Measurements from ENCODE around the gene RLN3. TPM values are rescaled to one million over a fixed set of nuclear protein-coding genes. Genes with fewer than 3 reads are reported as not detected.

RLN3 gene
- total and polyA plus RNA-seq, 2 of the 8 experiments (the other 6 are each of a cell fraction or from before 2014, with no cell fraction given): not detected

- Histone ChIP-seq H2AK5ac (ENCODE audit: low read depth, low read length) (no peak overlapping the region), H3K79me2 (ENCODE audit: control insufficient read depth in 1 of 2, insufficient read depth in 2 of 2, low read length in 2 of 2) (no peaks in the 10 kb centered on the region), H2BK120ac (replicated peaks; ENCODE audit: low read depth, low read length) (no peak overlapping the region), H2BK12ac (ENCODE audit: low read depth, low read length) (no peak overlapping the region), H3K4me3 (ENCODE audit: extremely low read depth in 1 of 4, insufficient read depth in 2 of 4, low read depth in 3 of 4, low read length in 4 of 4) (no peak overlapping the region), H3K23ac (ENCODE audit: insufficient read length) (no peak overlapping the region), H2AFZ (ENCODE audit: low read length) (no peak overlapping the region), H3K36me3 (ENCODE audit: control insufficient read depth in 2 of 4, insufficient read depth in 4 of 4, low read length in 3 of 4) (no peaks in the 10 kb centered on the region), H3K9me3 (ENCODE audit: insufficient read depth in 2 of 2, low read depth in 1 of 2, low read length in 1 of 2) (no peaks in the 10 kb centered on the region; a peak in 1 of 4 replicates), H3K18ac (ENCODE audit: extremely low read depth, low read length) (no peak overlapping the region), H4K5ac (ENCODE audit: insufficient read length, low read depth, low read length) (no peak overlapping the region), H2BK20ac (ENCODE audit: low read length) (no peak overlapping the region), H3K4me1 (replicated peaks in 1 of 4; ENCODE audit: control insufficient read depth in 3 of 4, insufficient read depth in 4 of 4, low read length in 3 of 4) (peaks cover 0 to 8% (median 2%) of the 10 kb centered on the region in 4 experiments; a peak in 4 of 7 replicates), H3K4ac (replicated peaks; ENCODE audit: insufficient read length, low read depth, low read length) (no peak overlapping the region), H3K27ac (ENCODE audit: low read depth, low read length) (no peak overlapping the region), H3K4me2 (ENCODE audit: insufficient read depth in 1 of 2, low read depth in 2 of 2, low read length in 2 of 2) (no peak overlapping the region), H2BK15ac (ENCODE audit: low read length) (no peak overlapping the region), H3K9ac (replicated peaks in 1 of 4; ENCODE audit: extremely low read depth in 1 of 4, low read depth in 3 of 4, low read length in 3 of 4) (no peak overlapping the region), H4K91ac (replicated peaks; ENCODE audit: insufficient read length, low read length) (no peak overlapping the region), H3K14ac (ENCODE audit: insufficient read length) (no peak overlapping the region), H3K23me2 (ENCODE audit: low read depth, low read length) (peaks cover 12% of the 10 kb centered on the region; the same call in 1 of the 2 replicates), H4K20me1 (replicated peaks in 1 of 2; ENCODE audit: control insufficient read depth in 1 of 2, insufficient read depth in 2 of 2, low read length in 2 of 2) (no peaks in the 10 kb centered on the region), H3K27me3 (replicated peaks in 1 of 4; ENCODE audit: control insufficient read depth in 3 of 4, extremely low read depth in 1 of 4, insufficient read depth in 3 of 4, low read length in 3 of 4) (peaks cover 5 to 18% (median 14%) of the 10 kb centered on the region in 4 experiments), H3K79me1 (ENCODE audit: low read depth, low read length) (no peaks in the 10 kb centered on the region), H3K56ac (replicated peaks; ENCODE audit: insufficient read length, low read depth, low read length) (no peak overlapping the region), H4K8ac (ENCODE audit: extremely low read depth, insufficient read depth, low read length) (0 out of 2 replicates have a peak overlapping the region, but pooled peaks have one; percentile 37), H2BK5ac (ENCODE audit: low read depth, low read length) (no peak overlapping the region)
- CTCF ChIA-PET (ENCODE audit: partially characterized antibody): interaction anchor here (1.2 to 9.9 kb wide), 4 partner anchors 11 to 174 kb away, joined by 3 to 66 read pairs (median 4); partner anchors contain the start of genes MISP3 and RLN3
- no peak for DNase-seq (ENCODE audit: low read depth in 1 of 2, low spot score in 2 of 2)
- 95% methylated on average over 8 of the region's 11 CpGs; no CpG with 5 or more reads in 1 of the 2 experiments for WGBS, 2 experiments (ENCODE audit: extremely low coverage in 1 of 2, insufficient coverage in 1 of 2, insufficient read length in 1 of 2, insufficient replicate concordance in 2 of 2, low coverage in 1 of 2, low lambda C conversion rate in 2 of 2, missing lambda C conversion rate in 1 of 2)
- FAIRE-seq: no peak
- POLR2A ChIA-PET (ENCODE audit: partially characterized antibody): interaction anchor here (0.7 kb wide), 1 partner anchor 169 kb away, joined by 3 read pairs; no protein-coding TSS in a partner anchor
- no peak for TF ChIP-seq TAF1 (IDR thresholded peaks at IDR 0.05; ENCODE audit: low read depth, low read length)
- no peak for TF ChIP-seq CBX8 (IDR thresholded peaks at IDR 0.05; ENCODE audit: borderline replicate concordance, low read depth, low read length)
- TF ChIP-seq JUN (IDR thresholded peaks at IDR 0.05; ENCODE audit: low read depth, low read length): no peak
- TF ChIP-seq ZNF274 (IDR thresholded peaks at IDR 0.05; ENCODE audit: borderline replicate concordance, extremely low read depth, low read length): no peak
- no peak for TF ChIP-seq ASH2L (IDR thresholded peaks at IDR 0.05; ENCODE audit: low read length)
- TF ChIP-seq EGR1 (IDR thresholded peaks at IDR 0.05; ENCODE audit: borderline replicate concordance, low read depth, low read length): no peak
- TF ChIP-seq, protein P1, sequence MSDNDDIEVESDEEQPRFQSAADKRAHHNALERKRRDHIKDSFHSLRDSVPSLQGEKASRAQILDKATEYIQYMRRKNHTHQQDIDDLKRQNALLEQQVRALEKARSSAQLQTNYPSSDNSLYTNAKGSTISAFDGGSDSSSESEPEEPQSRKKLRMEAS (IDR thresholded peaks at IDR 0.05): no peak
- no peak for TF ChIP-seq HDAC6 (IDR thresholded peaks at IDR 0.05; ENCODE audit: low read depth, low read length)
- TF ChIP-seq RAD21 (IDR thresholded peaks at IDR 0.05 in 1 of 2, conservative IDR thresholded peaks at IDR 0.05 in 1 of 2; ENCODE audit: low read depth in 2 of 2, low read length in 2 of 2): no peak
- TF ChIP-seq MAFK (IDR thresholded peaks at IDR 0.05; ENCODE audit: low read depth, low read length): no peak
- no peak for TF ChIP-seq TCF12 (IDR thresholded peaks at IDR 0.05; ENCODE audit: low read depth, low read length)
- no peak for TF ChIP-seq TAF7 (optimal IDR thresholded peaks at IDR 0.05; ENCODE audit: borderline replicate concordance, low read depth, low read length)
- no peak for TF ChIP-seq GABPA (IDR thresholded peaks at IDR 0.05; ENCODE audit: borderline replicate concordance, insufficient read depth, low read length)
Measured at GRCh38 chr19:14054721-14055120, 26.8 kb downstream of the RLN3 start.
